HCT116 (cell line): ENCODE results near the gene NDUFC1. TPM values are rescaled to one million over a fixed set of nuclear protein-coding genes. Genes with fewer than 3 reads are reported as not detected.

ENCODE experiments used
- ATAC-seq: fragments of 200-7000 bp; cut with Tn5 transposase; 2 replicates; pipeline ENCODE4 v1.9.1; 2020; ENCODE audit warnings: mild to moderate bottlenecking, moderate library complexity
- BruUV-seq: library from RNA; stranded (reverse); fragments of 400-500 nt; replicated peaks from 2 replicates; lab custom pipeline; 2021; lab: Mats Ljungman, UMichigan
- CTCF ChIA-PET: fragments of 300-600 bp; sonication (Branson Sonifier 250); formaldehyde crosslinking; loops from one replicate; lab custom pipeline; 2021; ENCODE audit warnings: antibody characterized with exemption; lab: Charles Lee
- POLR2A ChIA-PET: fragments of 300-600, 350-600 bp; sonication (Branson Sonifier 250); formaldehyde crosslinking; loops from one replicate; lab custom pipeline; 2021; ENCODE audit warnings: antibody characterized with exemption; lab: Charles Lee
- RAD21 ChIA-PET, 2 experiments: fragments of 300-600 bp; sonication (Branson Sonifier 250); formaldehyde crosslinking; loops; one replicate each; lab custom pipeline; 2023; ENCODE audit warnings: low total read pairs in 2 of 2; ENCODE audit not compliant: uncharacterized antibody in 2 of 2, unreplicated experiment in 2 of 2, low non-redundant PET in 1 of 2; lab: Charles Lee
- DNase-seq: peaks from one replicate; pipeline ENCODE4 v3.0.0-alpha.2; 2010; ENCODE audit warnings: low read depth, low spot score
- H2AFZ ChIP-seq: fragments of 200-600 bp; shearing (Covaris generic), sonication (generic); 2 replicates; pipeline ENCODE4 v1.6.1; 2017; ENCODE audit warnings: low read depth, mixed run types, mixed read lengths, antibody characterized with exemption, low read length; ENCODE audit not compliant: poor library complexity, severe bottlenecking
- H3K27ac ChIP-seq: 2 replicates; pipeline ENCODE4 v1.5.1; 2012; ENCODE audit warnings: low read depth, low read length
- H3K27me3 ChIP-seq: fragments of 200-600 bp; sonication (generic); 2 replicates; pipeline ENCODE4 v1.6.1; 2016; ENCODE audit warnings: mixed run types, low read length, mixed read lengths; ENCODE audit not compliant: insufficient read depth
- H3K36me3 ChIP-seq, 2 experiments: fragments of 200-500 bp in 1 of 2; fragments of 200-600 bp in 1 of 2; sonication (Bioruptor generic) in 1 of 2; sonication (generic) in 1 of 2; 2 replicates each; pipeline versions ENCODE4 v1.5.1 to v1.6.1; 2014 to 2016; ENCODE audit warnings: low read length in 2 of 2, inconsistent platforms in 1 of 2, mixed read lengths in 1 of 2, mixed run types in 1 of 2; ENCODE audit not compliant: insufficient read depth in 2 of 2, control insufficient read depth in 1 of 2
- H3K4me1 ChIP-seq, 2 experiments: fragments of 200-600 bp in 1 of 2; sonication (generic) in 1 of 2; 2 replicates each; pipeline versions ENCODE4 v1.5.1 to v1.6.1; 2012 to 2017; ENCODE audit warnings: low read length in 2 of 2, inconsistent platforms in 1 of 2, mild to moderate bottlenecking in 1 of 2, mixed read lengths in 1 of 2, mixed run types in 1 of 2, moderate library complexity in 1 of 2; ENCODE audit not compliant: insufficient read depth in 2 of 2, control insufficient read depth in 1 of 2
- H3K4me2 ChIP-seq: fragments of 200-600 bp; sonication (generic); 2 replicates; pipeline ENCODE4 v1.6.1; 2017; ENCODE audit warnings: mixed run types, low read length, mixed read lengths
- H3K4me3 ChIP-seq, 2 experiments: fragments of 200-600 bp in 1 of 2; sonication (generic) in 1 of 2; replicated peaks in 1 of 2; 2 replicates each; pipeline ENCODE4 v1.5.1; 2011 to 2016; ENCODE audit warnings: low read length in 2 of 2, control low read depth in 1 of 2, low read depth in 1 of 2, mild to moderate bottlenecking in 1 of 2, mixed read lengths in 1 of 2, mixed run types in 1 of 2
- H3K79me2 ChIP-seq: fragments of 200-600 bp; sonication (generic); 2 replicates; pipeline ENCODE4 v1.6.1; 2017; ENCODE audit warnings: mild to moderate bottlenecking, mixed run types, low read length, moderate library complexity, mixed read lengths; ENCODE audit not compliant: insufficient read depth
- H3K9ac ChIP-seq: fragments of 200-600 bp; sonication (generic); 2 replicates; pipeline ENCODE4 v1.6.1; 2016; ENCODE audit warnings: low read length, mixed read lengths
- H3K9me2 ChIP-seq: fragments of 200-600 bp; sonication (generic), shearing (Covaris generic); 2 replicates; pipeline ENCODE4 v1.6.1; 2017; ENCODE audit warnings: mixed run types, mild to moderate bottlenecking, moderate library complexity; ENCODE audit not compliant: insufficient read depth
- H3K9me3 ChIP-seq, 2 experiments: fragments of 200-500 bp in 1 of 2; fragments of 200-600 bp in 1 of 2; sonication (Bioruptor generic) in 1 of 2; sonication (generic) in 1 of 2; 2 replicates each; pipeline ENCODE4 v1.6.1; 2014 to 2017; ENCODE audit warnings: low read length in 2 of 2, mixed read lengths in 2 of 2, inconsistent platforms in 1 of 2, low read depth in 1 of 2, mild to moderate bottlenecking in 1 of 2, mixed run types in 1 of 2, moderate library complexity in 1 of 2; ENCODE audit not compliant: control insufficient read depth in 1 of 2, insufficient read depth in 1 of 2
- H4K20me1 ChIP-seq: fragments of 200-600 bp; sonication (generic), shearing (Covaris generic); 2 replicates; pipeline ENCODE4 v1.6.1; 2017; ENCODE audit warnings: mixed run types, mild to moderate bottlenecking, moderate library complexity; ENCODE audit not compliant: insufficient read depth
- EGR1 ChIP-seq: IDR thresholded peaks from 2 replicates; pipeline ENCODE4 v1.6.1; 2012; ENCODE audit warnings: low read depth
- EZH2 ChIP-seq: fragments of 200-600 bp; sonication (generic); IDR thresholded peaks from 2 replicates; pipeline ENCODE4 v1.6.1; 2017; ENCODE audit warnings: antibody characterized with exemption, mixed run types
- JUND ChIP-seq: IDR thresholded peaks from 2 replicates; pipeline ENCODE4 v1.6.1; 2012
- POLR2A ChIP-seq: IDR thresholded peaks from 2 replicates; pipeline ENCODE4 v1.7.0; 2011; ENCODE audit warnings: borderline replicate concordance; ENCODE audit not compliant: insufficient read depth, insufficient read length; ENCODE audit errors: extremely low read depth
- POLR2AphosphoS5 ChIP-seq: IDR thresholded peaks from 2 replicates; pipeline ENCODE4 v1.6.1; 2011; ENCODE audit warnings: mild to moderate bottlenecking, low read depth, low read length, moderate library complexity
- RAD21 ChIP-seq: IDR thresholded peaks from 2 replicates; pipeline ENCODE4 v1.6.1; 2012; ENCODE audit warnings: low read depth, mild to moderate bottlenecking
- SRF ChIP-seq: IDR thresholded peaks from 2 replicates; pipeline ENCODE4 v1.6.1; 2012; ENCODE audit warnings: low read depth
- ZFX ChIP-seq: fragments of 450-650 bp; IDR thresholded peaks from 2 replicates; pipeline ENCODE4 v1.6.1; 2017
- intact Hi-C: fragments of 100-400 bp; cut with micrococcal nuclease; formaldehyde crosslinking; loops from 2 replicates; pipeline ENCODE4 v1.10.0; 2022
- total RNA-seq: library from RNA; stranded (reverse); gene quantifications from one replicate; pipeline ENCODE4 v1.2.1, GENCODE V29; 2021; ENCODE audit not compliant: unreplicated experiment
- TF ChIP-seq, protein P1 (sequence below): IDR thresholded peaks from 2 replicates; pipeline ENCODE4 v1.6.1; 2012
- TF ChIP-seq, protein P2 (sequence below): IDR thresholded peaks from 2 replicates; pipeline ENCODE4 v1.6.1; 2012
- TF ChIP-seq, protein P3 (sequence below): IDR thresholded peaks from 2 replicates; pipeline ENCODE4 v1.6.1; 2011; ENCODE audit warnings: mild to moderate bottlenecking, low read length, moderate library complexity; ENCODE audit not compliant: insufficient replicate concordance; ENCODE audit errors: extremely low read depth

The NDUFC1 gene
- total RNA-seq, 1 experiment from 2014 or later = 86.9 TPM

DNA sequence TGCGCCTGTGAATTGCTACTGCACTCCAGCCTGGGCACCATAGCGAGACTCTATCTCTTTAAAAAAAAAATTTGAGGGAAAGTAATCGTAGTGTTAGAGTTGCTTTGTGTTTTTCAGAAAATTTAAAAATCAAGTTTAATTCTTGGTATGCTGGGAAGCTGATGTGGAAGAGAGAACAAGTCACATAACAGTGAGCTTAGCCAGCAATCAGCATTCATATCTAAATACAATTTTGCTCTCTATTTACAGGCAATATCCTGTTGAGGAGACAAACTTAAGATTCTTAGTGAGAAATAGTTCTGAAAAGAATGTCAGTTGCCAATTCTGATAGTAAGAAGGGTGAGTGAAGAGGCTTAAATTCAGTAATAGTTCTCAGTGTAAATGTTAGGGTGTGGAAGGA, 9.6 kb upstream of the NDUFC1 start:
- Histone ChIP-seq H3K9me3 (no peaks in the 10 kb centered on the region), H3K9me2 (no peaks in the 10 kb centered on the region), H3K27me3 (no peaks in the 10 kb centered on the region), H3K36me3 (peaks cover 0 to 3% of the 10 kb centered on the region in 2 experiments; a peak in 1 of 4 replicates), H3K79me2 (peaks cover 100% of the 10 kb centered on the region), H3K27ac (no peak overlapping the region), H4K20me1 (peaks cover 57% of the 10 kb centered on the region; the same call in 1 of the 2 replicates), H3K4me3 (no peak overlapping the region), H2AFZ (no peak overlapping the region), H3K4me2 (no peak overlapping the region), H3K9ac (no peak overlapping the region), H3K4me1 (no peaks in the 10 kb centered on the region)
- ATAC-seq (no peak), DNase-seq (no peak)
- POLR2A ChIA-PET = interaction anchor here (1.4 kb wide), 1 partner anchor 11 kb away, joined by 3 read pairs; the partner anchor contains the start of gene NAA15
- no TSS peak for BruUV-seq
- intact Hi-C loops = no loop called here
- CTCF ChIA-PET = interaction anchor here (1.2 kb wide), 1 partner anchor 11 kb away, joined by 4 read pairs; the partner anchor contains the start of gene NAA15
- TF ChIP-seq, protein P1, sequence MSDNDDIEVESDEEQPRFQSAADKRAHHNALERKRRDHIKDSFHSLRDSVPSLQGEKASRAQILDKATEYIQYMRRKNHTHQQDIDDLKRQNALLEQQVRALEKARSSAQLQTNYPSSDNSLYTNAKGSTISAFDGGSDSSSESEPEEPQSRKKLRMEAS = no peak
- no peak for TF ChIP-seq POLR2A
- TF ChIP-seq POLR2AphosphoS5 = no peak
- TF ChIP-seq SRF = no peak
- TF ChIP-seq RAD21 = no peak
- no peak for TF ChIP-seq EGR1
- no peak for TF ChIP-seq JUND
- RAD21 ChIA-PET = no interaction called here

DNA sequence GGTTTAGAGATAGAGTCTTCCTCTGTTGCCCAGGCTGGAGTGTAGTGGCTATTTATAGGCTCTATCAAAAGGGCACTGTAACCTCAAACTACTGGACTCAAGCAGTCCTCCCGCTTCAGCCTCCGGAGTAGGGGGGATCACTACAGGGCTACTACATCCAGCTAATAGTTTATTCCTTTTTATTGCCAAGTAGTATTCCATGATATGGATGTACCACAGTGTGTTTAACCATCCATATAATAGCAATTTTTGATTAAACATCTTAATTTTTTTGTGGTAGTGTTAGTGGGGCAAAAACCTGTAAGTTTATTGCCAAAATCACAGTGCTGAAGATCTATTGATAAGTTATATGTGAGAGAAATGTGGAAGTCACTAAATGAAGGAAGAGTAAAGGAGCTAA, 2.6 kb upstream of the NDUFC1 start:
- H2AFZ ChIP-seq = no peak overlapping the region
- H3K27me3 ChIP-seq = no peaks in the 10 kb centered on the region
- no peaks in the 10 kb centered on the region for H3K9me2 ChIP-seq
- ChIA-PET CTCF (no interaction called here), POLR2A (no interaction called here), RAD21 (no interaction called here)
- DNase-seq (no peak), ATAC-seq (no peak)
- peaks cover 38% of the 10 kb centered on the region; the same call in 1 of the 2 replicates for H4K20me1 ChIP-seq
- H3K79me2 ChIP-seq = peaks cover 97% of the 10 kb centered on the region
- TF ChIP-seq EZH2 (no peak), POLR2A (no peak), ZFX (no peak)
- TF ChIP-seq, protein P2, sequence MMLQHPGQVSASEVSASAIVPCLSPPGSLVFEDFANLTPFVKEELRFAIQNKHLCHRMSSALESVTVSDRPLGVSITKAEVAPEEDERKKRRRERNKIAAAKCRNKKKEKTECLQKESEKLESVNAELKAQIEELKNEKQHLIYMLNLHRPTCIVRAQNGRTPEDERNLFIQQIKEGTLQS = no peak
- TF ChIP-seq, protein P3, sequence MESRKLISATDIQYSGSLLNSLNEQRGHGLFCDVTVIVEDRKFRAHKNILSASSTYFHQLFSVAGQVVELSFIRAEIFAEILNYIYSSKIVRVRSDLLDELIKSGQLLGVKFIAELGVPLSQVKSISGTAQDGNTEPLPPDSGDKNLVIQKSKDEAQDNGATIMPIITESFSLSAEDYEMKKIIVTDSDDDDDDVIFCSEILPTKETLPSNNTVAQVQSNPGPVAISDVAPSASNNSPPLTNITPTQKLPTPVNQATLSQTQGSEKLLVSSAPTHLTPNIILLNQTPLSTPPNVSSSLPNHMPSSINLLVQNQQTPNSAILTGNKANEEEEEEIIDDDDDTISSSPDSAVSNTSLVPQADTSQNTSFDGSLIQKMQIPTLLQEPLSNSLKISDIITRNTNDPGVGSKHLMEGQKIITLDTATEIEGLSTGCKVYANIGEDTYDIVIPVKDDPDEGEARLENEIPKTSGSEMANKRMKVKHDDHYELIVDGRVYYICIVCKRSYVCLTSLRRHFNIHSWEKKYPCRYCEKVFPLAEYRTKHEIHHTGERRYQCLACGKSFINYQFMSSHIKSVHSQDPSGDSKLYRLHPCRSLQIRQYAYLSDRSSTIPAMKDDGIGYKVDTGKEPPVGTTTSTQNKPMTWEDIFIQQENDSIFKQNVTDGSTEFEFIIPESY = no peak
- TF ChIP-seq, protein P1 = no peak
- intact Hi-C loops = loop anchor here (5.0 kb wide), 1 partner anchor 288 kb away; the partner anchor contains the start of gene NOCT
- no peak overlapping the region for H3K27ac ChIP-seq
- H3K4me3 ChIP-seq = no peak overlapping the region
- H3K4me1 ChIP-seq = peaks cover 11 to 17% of the 10 kb centered on the region in 2 experiments
- no peak overlapping the region for H3K9ac ChIP-seq
- peaks cover 0 to 14% of the 10 kb centered on the region in 2 experiments; a peak in 1 of 4 replicates for H3K36me3 ChIP-seq
- no peaks in the 10 kb centered on the region for H3K9me3 ChIP-seq
- H3K4me2 ChIP-seq = no peak overlapping the region
- BruUV-seq = no TSS peak
